NCI-H345 treated with DMSO at 0.1 percent for 48 hours (cell line): Measurements from ENCODE around the gene CD63.

Experiments used
- DNase-seq: peaks from one replicate; lab custom pipeline; 2025; ENCODE audit not compliant: unreplicated experiment; lab: John Stamatoyannopoulos, UW

CD63 gene

GRCh38 chr12:55688716-55689655 is 39.8 kb downstream of the CD63 start:
- DNase-seq, result no peak

- no peak for DNase-seq
Measured at GRCh38 chr12:55687746-55688145, 41.1 kb downstream of the CD63 start.

- no peak for DNase-seq
Measured at GRCh38 chr12:55686366-55687010, 42.3 kb downstream of the CD63 start.

- no peak for DNase-seq
Measured at GRCh38 chr12:55685671-55686070, 43.1 kb downstream of the CD63 start.

GRCh38 chr12:55684761-55685370 is 43.9 kb downstream of the CD63 start:
- DNase-seq, result no peak

- no peak for DNase-seq
Measured at GRCh38 chr12:55683676-55684075, 45.1 kb downstream of the CD63 start.

- DNase-seq, result no peak
Measured at GRCh38 chr12:55682087-55682796, 46.6 kb downstream of the CD63 start.

- no peak for DNase-seq
Measured at GRCh38 chr12:55681142-55682077, 47.4 kb downstream of the CD63 start.

- no peak for DNase-seq
Measured at GRCh38 chr12:55679691-55680090, 49.1 kb downstream of the CD63 start.

GRCh38 chr12:55676707-55677106 is 52.1 kb downstream of the CD63 start:
- no peak for DNase-seq

- DNase-seq, result no peak
Measured at GRCh38 chr12:55675666-55676065, 53.1 kb downstream of the CD63 start.
